K562 (cell line): ENCODE data around the gene TFB2M.

Experiments used
- C11orf30 ChIP-seq: fragments of 450-650 bp; IDR thresholded peaks from 2 replicates; pipeline ENCODE4 v1.6.1; 2016; ENCODE audit warnings: low read depth, mild to moderate bottlenecking
- ETS1 ChIP-seq: conservative IDR thresholded peaks from 2 replicates; pipeline ENCODE4 v1.6.1; 2011; ENCODE audit warnings: low read depth, mild to moderate bottlenecking, low read length; ENCODE audit not compliant: control insufficient read depth
- EZH2 ChIP-seq: IDR thresholded peaks from 2 replicates; pipeline ENCODE4 v1.6.1; 2012; ENCODE audit warnings: low read depth, mild to moderate bottlenecking, inconsistent platforms, low read length, borderline replicate concordance
- TF ChIP-seq, protein P1 (sequence below): IDR thresholded peaks from 3 replicates; pipeline ENCODE4 v1.6.1; 2011; ENCODE audit warnings: borderline replicate concordance, mild to moderate bottlenecking; ENCODE audit not compliant: insufficient read length, insufficient read depth

GRCh38 chr1:246595146-246595545, 29.1 kb upstream of the TFB2M start:
- TF ChIP-seq EZH2: no peak
- TF ChIP-seq ETS1: no peak
- TF ChIP-seq, protein P1, sequence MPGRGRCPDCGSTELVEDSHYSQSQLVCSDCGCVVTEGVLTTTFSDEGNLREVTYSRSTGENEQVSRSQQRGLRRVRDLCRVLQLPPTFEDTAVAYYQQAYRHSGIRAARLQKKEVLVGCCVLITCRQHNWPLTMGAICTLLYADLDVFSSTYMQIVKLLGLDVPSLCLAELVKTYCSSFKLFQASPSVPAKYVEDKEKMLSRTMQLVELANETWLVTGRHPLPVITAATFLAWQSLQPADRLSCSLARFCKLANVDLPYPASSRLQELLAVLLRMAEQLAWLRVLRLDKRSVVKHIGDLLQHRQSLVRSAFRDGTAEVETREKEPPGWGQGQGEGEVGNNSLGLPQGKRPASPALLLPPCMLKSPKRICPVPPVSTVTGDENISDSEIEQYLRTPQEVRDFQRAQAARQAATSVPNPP: no peak
- TF ChIP-seq C11orf30: no peak
